Raji (cell line): ENCODE data around the gene TFPT.

Source experiments
- POLR2A ChIP-seq: IDR thresholded peaks from 2 replicates; pipeline ENCODE4 v1.6.1; 2011; ENCODE audit warnings: low read depth, low read length, control low read depth; ENCODE audit not compliant: insufficient read depth

The TFPT gene, protein sequence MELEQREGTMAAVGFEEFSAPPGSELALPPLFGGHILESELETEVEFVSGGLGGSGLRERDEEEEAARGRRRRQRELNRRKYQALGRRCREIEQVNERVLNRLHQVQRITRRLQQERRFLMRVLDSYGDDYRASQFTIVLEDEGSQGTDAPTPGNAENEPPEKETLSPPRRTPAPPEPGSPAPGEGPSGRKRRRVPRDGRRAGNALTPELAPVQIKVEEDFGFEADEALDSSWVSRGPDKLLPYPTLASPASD

DNA sequence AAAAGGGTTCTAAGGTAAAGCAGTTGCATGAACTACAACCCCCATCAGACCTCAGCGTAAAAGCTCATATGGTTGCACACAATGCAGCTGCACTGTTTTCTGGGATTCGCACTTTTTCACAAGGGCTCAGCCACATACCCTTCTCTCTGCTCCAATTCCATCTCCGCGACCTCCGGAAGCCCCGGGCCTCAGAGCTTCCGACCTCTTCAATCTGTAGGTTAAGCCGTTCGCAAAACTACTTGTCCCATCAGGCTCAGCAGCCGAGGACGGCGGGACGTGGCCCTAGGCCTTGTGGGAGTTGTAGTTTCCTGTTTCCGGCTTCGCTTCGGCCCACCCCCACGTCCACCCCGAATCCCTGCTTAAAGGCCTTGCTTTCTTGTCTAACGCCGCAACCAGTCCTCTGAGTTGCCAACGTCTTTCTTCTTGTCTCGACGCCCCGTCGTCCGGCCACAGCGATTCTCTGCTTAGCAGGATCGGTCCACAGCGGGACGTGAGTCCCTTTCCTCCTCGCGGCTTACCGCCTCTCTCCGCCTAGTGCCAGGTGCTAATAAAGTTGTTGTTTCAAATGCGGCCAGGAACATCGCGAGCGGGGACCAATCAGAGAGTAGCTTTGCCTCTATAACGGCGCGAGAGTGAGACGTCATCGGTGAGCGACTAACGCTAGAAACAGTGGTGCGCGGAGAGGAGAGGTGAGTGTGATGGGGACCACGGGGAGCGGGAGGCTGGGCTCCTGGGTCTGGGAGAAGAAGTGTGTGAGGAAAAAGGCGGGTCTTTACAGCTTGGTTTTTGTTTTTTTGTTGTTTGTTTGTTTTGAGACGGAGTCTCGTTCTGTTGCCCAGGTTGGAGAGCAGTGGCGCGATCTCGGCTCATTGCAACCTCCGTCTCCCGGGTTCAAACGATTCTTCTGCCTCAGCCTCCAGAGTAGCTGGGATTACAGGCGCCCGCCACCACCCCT lies at the start of gene TFPT, which contains the start of gene PRPF31:
TFPT (minus strand) TSS at position 549 of the 955 bp plus-strand sequence; CDS start at position 161, 388 bp downstream.
PRPF31 (plus strand) TSS at position 646 of the 955 bp plus-strand sequence. CDS start 2,525 bp downstream, outside the sequence.
- TF ChIP-seq POLR2A: peak; percentile 94

DNA sequence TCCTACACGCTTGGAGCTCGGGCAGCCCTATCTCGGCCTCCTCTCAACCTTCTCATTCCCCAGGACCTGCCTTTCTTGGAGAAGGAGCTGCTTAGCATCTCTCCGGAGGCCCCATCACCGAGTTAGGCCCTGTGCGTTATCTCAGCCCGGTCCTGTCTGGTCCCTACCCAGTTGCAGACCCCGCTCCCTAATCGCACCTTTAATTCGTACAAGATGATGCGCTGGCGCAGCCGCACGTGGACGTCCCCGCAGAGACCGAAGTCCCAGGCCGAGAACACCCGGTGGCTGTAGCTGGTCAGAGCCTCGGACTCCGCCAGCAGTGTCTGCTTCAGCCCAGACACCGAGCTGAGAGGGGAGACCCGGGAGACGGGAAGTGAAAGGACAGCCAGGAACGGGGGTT lies 49.8 kb upstream of the TFPT start:
- TF ChIP-seq POLR2A: no peak

DNA sequence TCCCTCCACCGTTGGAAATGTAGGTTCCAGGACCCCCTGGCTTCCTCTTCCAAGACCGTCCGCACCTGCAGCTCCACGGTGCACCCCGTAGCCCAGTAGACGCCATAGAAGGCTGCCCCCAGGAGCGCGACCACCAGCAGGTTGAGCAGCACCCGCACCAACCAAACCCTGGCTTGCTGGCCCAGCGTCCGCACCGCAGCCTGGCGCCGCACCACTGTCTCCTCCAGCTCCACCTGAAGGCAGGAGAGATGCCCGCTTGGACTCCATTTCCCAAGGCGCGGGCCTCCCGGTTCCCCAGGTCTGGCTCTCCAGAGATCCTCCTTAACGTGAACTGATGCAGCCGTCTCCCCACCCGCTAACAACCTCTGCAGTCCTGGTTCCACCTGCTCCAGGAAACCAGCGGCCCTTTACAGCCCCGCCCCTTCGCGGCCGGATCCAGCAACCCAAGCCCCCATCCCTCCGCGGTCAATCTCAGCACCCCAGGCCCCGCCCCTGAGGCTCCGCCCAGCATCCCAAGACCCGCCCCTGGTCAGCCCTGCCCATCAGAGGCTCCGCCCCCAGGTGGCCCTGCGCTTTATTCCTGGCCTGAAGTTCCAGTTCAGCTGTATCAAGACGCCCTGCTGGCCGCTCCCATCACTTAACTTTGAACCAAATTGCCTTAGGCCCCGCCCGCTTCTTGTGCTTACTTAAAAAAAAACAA lies 49.1 kb upstream of the TFPT start:
- no peak for TF ChIP-seq POLR2A

DNA sequence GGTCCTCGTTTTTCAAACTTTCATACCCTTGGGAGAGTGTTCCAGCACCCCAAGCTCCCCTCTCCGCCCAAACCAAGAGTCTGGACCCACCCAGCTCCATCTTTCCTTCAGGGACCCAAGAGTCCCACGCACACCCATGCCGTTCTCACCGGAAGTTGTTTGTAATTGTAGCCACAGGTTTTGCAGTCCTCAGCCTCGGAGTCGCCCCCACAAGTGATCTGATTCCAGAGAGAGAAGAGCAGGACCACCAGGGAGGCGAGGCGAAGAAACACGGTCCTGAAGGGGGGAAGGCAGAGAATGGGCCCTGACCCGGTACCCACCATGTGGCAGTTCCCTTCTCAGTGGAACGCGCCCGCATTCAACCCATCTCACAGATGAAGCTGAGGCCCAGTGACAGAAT lies 47.4 kb upstream of the TFPT start:
- TF ChIP-seq POLR2A: no peak

DNA sequence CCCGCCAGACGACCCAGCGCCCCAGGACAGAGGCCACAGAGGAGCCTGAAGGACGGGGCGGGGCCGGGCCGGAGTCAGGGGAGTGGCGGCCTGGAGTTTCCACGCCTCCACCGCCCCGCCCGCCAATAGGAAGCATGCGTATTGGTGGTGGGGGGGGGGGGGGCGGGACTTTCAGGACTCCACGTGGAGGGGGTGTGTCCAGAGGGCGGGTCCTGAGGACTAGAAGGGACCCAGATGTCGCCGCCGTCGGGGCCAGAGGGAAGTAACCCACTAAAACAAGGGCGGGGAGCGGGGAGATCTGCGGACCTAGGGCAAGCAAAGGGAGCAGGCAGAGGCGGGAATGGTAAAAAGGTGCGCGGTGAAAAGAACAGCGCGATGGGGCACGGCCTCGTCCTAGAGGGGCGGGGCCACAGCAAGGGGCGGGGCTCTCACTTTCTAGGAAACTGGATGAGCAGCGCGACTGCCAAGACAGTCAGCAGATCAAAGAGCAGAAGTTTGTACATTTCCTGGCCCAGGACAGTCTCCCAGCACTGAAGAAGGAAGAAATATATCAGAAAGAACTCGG lies 46.9 kb upstream of the TFPT start:
- TF ChIP-seq POLR2A: no peak

DNA sequence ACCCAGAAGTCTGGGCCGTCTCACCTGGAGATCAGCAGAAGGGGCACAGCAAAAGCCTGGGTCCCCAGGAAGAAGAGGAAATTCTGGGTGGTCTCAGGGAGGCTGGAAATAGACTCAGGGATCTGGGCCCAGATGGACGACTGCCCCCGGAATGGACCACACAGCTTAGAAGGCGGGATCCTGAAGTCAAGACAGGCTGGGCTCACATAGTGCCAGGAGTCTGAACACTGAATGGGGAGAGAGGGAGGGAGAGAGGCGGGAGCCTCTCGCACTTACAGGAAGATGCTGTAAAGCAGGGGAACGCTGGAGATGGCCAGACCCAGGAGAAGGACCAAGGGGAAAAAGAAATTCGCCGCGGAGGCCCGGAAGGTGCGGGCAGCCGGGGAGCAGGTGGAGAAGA lies 45.4 kb upstream of the TFPT start:
- no peak for TF ChIP-seq POLR2A

DNA sequence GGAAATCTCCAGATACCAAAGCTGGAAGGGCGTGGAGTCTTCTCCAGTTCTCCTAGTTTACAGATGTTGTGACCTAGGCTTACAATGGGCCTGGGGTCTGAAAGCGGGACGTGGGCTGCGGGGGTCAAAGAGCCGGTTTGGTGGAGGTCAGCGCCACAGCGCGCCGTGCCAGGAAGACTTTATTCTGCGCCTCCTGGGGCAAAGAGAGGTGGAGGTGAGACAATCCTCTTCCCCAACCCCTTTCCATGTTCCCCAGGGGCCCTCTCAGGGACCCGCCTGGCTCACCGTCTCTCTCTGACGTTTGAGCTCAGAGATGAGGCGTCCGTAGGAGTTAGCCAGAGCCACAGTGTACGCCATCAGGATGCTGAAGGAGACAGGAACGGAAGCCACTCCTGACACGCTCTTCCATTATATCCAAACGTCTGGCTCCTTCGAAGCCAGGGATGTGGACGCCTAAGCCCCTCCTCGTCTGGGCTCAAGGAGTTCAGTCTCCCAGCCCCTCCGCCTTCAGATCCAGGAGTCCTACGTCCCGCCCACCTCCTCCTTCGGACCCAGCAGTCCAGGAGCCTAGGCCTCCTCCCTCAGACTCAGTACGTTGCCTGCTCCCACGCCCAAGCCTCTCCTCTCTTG lies 44.8 kb upstream of the TFPT start:
- no peak for TF ChIP-seq POLR2A

DNA sequence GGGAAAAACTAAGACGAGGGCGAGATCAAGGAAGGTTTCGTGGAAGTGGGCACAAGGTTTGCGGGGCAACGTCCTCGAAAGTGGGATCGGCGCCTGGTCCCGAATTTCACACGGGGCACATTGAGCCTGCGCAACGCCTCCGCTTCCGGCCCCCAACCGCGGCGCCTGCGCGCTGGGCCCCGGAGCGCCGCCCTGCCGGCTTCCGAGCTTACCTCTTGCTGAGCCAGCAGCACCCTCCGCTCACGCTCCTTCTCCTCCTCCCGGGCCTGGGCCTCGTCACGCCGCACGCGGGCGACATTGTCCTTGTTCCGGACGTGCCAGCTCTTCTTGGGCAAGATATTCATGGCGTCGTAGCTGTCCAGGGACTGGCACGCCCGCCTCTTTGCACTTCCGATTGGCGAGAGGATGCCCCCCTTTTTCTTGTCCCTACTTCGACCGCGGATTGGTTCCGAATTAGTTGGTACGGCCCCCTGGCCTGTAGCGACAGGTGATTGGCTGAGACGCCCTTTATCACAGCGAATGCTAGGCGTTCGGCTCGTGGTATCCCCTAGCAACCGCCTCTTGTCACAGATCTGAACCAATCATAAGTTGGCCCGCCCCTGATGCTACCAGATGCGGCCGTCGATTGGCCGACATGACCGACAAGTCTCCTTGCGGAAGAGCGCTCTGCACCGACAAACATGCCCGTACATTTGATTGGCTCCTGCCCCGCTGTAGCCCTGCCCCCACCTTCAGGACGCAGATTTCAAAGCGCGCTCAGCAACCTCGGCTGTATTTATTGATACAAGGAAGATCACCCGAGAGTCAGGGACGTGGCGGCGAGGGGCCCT lies 44.1 kb upstream of the TFPT start, which contains the start of gene LENG1:
LENG1 (minus strand) TSS at position 370 of the 830 bp plus-strand sequence; CDS start at position 344, 26 bp downstream.
- TF ChIP-seq POLR2A: peak; percentile 79

DNA sequence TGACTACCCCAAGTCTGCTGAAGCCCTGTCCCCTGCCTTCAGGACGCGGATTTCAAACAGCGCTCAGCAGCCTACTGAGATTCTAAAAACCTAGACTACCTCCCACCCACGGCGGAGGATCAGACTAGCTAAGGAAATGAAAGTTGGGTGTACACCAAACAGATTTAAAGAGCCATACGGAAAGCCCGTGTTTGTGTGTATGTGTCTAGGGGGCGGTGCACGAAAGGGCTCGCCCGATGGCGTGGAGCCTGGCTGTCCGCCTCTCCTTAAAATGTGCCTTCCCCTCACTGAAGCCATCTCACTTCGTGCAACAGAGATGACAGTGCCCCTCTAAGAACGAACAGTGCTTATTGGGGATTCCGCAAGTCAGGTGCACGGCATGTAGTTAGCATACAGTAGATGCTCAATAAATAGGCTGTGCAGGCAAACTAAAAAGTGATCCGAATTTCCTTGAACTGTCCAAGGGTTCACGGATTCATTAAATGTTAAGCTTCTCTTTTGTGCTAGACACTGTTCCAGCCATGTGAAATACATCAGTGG lies 43.4 kb upstream of the TFPT start:
- TF ChIP-seq POLR2A: no peak

DNA sequence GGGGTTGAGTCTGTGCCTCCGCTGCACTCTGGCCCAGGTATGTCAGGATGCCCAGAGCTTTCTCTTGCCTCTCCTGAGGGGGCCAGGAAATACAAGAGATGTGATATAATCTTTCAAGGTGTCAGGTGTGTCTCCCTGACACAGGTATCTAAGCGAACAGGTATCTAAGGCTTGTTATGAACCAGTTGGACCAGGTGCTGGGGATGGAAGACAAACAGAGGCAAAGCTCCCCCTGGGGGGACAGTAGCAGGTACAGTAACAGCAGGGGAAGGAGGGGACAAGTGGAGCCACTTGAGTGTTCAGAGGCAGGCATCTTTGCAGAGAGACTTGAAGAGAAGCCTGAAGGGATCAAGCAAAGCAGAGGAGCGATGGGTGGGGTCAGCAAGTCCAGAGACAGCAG lies 41.5 kb upstream of the TFPT start:
- no peak for TF ChIP-seq POLR2A

DNA sequence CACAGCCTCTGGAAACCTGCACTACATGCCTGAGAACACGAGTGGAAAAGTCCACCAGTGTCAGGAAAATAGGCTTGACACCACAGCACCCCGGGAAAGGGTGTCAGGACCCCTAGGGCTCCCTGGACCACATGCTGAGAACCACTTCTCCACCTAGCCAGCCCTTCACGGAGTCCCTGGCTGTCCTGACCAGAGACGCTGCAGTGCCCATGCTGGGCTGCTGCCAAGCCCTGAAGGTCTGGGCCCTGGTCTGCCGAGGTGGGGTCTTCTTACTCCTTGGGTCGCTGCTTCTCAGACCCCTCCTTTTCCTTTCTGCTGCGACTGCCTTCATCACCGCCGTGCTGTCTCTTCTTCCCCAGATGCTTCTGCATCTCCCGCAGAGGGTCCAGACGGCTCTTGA lies 41.0 kb upstream of the TFPT start:
- no peak for TF ChIP-seq POLR2A

DNA sequence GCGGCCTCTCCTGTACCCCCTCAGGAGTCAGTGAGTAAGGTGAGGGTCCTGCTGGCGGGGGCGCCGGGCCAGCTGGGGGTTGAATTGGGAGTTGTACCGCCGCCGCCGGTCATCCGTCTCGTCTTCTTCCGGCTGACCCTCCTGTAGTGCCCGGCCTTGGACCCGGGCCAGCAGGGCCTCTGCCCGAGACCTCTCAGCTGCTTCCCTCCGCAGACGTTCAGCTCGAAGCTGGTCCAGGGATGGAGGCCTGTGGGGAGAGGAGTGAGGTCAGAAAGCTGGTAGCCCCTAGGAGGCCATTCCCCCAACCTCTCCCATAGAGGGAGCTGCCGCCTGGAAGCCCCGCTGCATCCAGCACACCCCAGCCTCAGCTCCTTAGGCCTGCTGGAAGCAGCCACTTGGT lies 40.2 kb upstream of the TFPT start:
- TF ChIP-seq POLR2A: no peak

DNA sequence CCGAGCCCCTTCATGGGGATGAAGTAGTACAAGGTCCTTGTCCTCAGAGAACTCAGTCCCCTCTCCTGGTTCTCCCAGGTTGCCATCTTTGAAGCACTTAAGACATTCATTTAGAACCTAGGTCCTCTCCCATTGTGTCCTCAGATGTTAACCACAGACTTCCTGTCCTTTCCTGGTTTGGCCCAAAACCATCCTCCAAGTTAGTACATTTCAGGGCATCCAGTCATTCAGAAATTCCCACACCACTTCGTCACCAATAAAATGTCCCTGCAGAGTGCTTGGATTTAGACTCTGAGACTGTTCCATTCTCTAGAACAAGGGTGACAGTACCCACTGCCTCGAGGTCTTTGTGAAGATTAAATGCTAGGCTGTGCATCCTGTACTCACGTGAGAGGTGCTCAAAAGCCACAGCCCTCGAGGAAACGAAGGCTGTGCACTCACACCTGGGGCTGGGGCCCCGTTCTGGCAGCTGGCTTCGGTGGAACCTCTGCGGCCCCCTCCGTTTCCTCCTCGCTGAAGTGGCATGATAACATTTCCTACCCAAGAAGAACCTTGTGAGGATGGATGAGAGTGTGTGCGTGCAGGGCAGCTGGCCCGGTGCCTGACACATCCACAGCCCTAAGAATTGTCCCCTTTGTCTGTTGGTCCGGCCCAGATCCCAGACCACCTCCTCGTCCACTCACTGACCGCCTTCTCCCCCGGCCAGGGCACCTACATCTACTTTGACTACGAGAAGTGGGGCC lies 39.3 kb upstream of the TFPT start:
- TF ChIP-seq POLR2A: no peak

DNA sequence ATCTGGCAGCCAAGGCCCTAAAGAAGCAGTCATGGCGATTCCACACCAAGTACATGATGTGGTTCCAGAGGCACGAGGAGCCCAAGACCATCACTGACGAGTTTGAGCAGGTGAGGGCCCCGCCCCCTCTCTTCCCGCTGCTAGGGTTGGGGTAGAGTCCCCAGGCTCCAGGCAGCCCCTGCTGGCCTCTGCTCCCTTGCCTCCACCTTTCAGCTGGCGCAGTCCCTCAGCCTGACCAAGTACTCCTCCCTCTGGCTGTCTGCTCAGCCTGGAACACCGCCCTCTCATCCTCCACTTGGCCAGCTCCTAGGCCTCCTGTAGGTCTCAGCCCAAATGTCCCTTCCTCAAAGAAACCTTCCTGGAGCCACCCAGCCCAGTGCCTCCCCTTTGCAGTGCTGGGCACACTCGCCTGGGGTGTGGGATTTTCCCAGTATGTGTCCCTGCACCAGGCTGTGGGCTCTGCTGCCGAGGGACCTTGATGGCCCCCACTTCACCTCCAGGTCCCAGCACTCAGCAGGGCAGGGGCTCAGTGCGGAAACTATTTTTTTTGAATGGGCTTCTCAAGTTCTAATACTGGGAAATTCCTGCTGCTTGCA lies 38.4 kb upstream of the TFPT start:
- 0 out of 2 replicates have a peak, but pooled peaks have one; percentile 13 for TF ChIP-seq POLR2A
